Ishikawa (cell line): Measurements from ENCODE around the gene JOSD1.

ENCODE experiments used
- CEBPB ChIP-seq: IDR thresholded peaks from 2 replicates; pipeline ENCODE4 v1.6.1; 2012
- CREB1 ChIP-seq: IDR thresholded peaks from 2 replicates; pipeline ENCODE4 v1.6.1; 2012; ENCODE audit warnings: low read depth
- EP300 ChIP-seq: IDR thresholded peaks from 2 replicates; pipeline ENCODE4 v1.6.1; 2012; ENCODE audit warnings: borderline replicate concordance
- FOXM1 ChIP-seq: IDR thresholded peaks from 2 replicates; pipeline ENCODE4 v1.6.1; 2012; ENCODE audit warnings: low read depth, borderline replicate concordance
- NFIC ChIP-seq: IDR thresholded peaks from 2 replicates; pipeline ENCODE4 v1.6.1; 2012
- RAD21 ChIP-seq: IDR thresholded peaks from 2 replicates; pipeline ENCODE4 v1.6.1; 2012; ENCODE audit warnings: low read depth
- TAF1 ChIP-seq: IDR thresholded peaks from 2 replicates; pipeline ENCODE4 v1.6.1; 2012; ENCODE audit warnings: low read depth, mild to moderate bottlenecking
- TEAD4 ChIP-seq: IDR thresholded peaks from 2 replicates; pipeline ENCODE4 v1.6.1; 2012
- USF1 ChIP-seq: IDR thresholded peaks from 2 replicates; pipeline ENCODE4 v1.6.1; 2012
- YY1 ChIP-seq: IDR thresholded peaks from 2 replicates; pipeline ENCODE4 v1.6.1; 2012; ENCODE audit warnings: low read depth
- ZBTB7A ChIP-seq: IDR thresholded peaks from 2 replicates; pipeline ENCODE4 v1.6.1; 2012; ENCODE audit warnings: low read depth
- TF ChIP-seq, protein P1 (sequence below): IDR thresholded peaks from 2 replicates; pipeline ENCODE4 v1.6.1; 2012; ENCODE audit warnings: low read depth, mild to moderate bottlenecking
- TF ChIP-seq, protein P2 (sequence below): IDR thresholded peaks from 2 replicates; pipeline ENCODE4 v1.6.1; 2012

DNA sequence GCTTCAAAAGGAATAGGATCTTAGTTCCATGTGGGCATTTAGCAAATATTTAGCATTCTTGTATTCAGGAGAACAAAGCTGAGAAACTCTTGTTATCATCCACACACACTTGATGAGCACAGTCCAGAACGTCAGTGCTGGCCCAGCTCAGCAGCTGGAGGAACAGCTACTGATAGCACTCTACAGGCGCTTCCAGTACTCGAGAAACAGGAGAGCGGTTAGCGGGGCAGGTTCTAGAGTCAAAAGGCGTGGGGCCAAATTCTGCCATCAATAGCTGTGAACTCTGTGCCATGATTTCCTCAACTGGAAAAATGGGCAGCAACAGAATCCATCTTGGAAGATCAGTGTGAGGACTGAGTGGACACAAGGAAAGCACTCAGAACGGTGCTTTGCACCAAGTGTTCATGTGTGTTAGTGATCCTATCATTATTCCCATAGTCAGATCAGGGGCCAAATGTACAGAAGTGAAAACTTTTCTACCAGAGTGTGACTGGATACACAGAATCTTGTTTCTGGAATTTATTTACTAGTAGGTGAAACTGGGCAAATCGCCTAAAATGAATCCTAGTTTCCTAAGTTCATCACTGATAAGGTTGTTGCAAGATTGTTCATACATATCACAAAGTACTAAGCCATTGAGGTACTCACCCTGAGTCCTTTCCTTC, 3.2 kb downstream of the JOSD1 start:
- TF ChIP-seq TAF1: no peak
- no peak for TF ChIP-seq EP300
- no peak for TF ChIP-seq CREB1
- TF ChIP-seq, protein P1, sequence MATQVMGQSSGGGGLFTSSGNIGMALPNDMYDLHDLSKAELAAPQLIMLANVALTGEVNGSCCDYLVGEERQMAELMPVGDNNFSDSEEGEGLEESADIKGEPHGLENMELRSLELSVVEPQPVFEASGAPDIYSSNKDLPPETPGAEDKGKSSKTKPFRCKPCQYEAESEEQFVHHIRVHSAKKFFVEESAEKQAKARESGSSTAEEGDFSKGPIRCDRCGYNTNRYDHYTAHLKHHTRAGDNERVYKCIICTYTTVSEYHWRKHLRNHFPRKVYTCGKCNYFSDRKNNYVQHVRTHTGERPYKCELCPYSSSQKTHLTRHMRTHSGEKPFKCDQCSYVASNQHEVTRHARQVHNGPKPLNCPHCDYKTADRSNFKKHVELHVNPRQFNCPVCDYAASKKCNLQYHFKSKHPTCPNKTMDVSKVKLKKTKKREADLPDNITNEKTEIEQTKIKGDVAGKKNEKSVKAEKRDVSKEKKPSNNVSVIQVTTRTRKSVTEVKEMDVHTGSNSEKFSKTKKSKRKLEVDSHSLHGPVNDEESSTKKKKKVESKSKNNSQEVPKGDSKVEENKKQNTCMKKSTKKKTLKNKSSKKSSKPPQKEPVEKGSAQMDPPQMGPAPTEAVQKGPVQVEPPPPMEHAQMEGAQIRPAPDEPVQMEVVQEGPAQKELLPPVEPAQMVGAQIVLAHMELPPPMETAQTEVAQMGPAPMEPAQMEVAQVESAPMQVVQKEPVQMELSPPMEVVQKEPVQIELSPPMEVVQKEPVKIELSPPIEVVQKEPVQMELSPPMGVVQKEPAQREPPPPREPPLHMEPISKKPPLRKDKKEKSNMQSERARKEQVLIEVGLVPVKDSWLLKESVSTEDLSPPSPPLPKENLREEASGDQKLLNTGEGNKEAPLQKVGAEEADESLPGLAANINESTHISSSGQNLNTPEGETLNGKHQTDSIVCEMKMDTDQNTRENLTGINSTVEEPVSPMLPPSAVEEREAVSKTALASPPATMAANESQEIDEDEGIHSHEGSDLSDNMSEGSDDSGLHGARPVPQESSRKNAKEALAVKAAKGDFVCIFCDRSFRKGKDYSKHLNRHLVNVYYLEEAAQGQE: no peak
- no peak for TF ChIP-seq TEAD4
- no peak for TF ChIP-seq ZBTB7A
- no peak for TF ChIP-seq RAD21
- TF ChIP-seq, protein P2, sequence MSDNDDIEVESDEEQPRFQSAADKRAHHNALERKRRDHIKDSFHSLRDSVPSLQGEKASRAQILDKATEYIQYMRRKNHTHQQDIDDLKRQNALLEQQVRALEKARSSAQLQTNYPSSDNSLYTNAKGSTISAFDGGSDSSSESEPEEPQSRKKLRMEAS: no peak
- TF ChIP-seq YY1: no peak
- TF ChIP-seq CEBPB: no peak
- no peak for TF ChIP-seq FOXM1
- TF ChIP-seq NFIC: no peak
- TF ChIP-seq USF1: no peak
